ENCODE measurements around the gene POU2F2.
A peak's percentile ranks its signal among the peaks of the same experiment; 100 is the strongest.

POU2F2 gene

DNA sequence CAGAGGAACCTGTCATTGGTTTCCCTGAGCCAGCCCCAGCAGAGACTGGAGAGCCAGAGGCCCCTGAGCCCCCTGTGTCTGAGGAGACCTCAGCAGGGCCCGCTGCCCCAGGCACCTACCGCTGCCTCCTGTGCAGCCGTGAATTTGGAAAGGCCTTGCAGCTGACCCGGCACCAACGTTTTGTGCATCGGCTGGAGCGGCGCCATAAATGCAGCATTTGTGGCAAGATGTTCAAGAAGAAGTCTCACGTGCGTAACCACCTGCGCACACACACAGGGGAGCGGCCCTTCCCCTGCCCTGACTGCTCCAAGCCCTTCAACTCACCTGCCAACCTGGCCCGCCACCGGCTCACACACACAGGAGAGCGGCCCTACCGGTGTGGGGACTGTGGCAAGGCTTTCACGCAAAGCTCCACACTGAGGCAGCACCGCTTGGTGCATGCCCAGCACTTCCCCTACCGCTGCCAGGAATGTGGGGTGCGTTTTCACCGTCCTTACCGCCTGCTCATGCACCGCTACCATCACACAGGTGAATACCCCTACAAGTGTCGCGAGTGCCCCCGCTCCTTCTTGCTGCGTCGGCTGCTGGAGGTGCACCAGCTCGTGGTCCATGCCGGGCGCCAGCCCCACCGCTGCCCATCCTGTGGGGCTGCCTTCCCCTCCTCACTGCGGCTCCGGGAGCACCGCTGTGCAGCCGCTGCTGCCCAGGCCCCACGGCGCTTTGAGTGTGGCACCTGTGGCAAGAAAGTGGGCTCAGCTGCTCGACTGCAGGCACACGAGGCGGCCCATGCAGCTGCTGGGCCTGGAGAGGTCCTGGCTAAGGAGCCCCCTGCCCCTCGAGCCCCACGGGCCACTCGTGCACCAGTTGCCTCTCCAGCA, 52.1 kb downstream of the POU2F2 start:
- DNase-seq (ENCODE audit: low read depth, low spot score), result no peak

DNA sequence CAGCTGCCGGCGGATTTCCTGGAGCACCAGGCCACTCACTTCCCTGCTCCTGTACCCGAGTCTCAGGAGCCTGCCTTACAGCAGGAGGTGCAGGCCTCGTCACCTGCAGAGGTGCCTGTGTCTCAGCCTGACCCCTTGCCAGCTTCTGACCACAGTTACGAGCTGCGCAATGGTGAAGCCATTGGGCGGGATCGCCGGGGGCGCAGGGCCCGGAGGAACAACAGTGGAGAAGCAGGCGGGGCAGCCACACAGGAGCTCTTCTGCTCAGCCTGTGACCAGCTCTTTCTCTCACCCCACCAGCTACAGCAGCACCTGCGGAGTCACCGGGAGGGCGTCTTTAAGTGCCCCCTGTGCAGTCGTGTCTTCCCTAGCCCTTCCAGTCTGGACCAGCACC, 53.0 kb downstream of the POU2F2 start:
- DNase-seq (ENCODE audit: low read depth, low spot score), result no peak

GRCh38 chr19:42078538-42079275, 53.5 kb downstream of the POU2F2 start:
- no peak for DNase-seq (ENCODE audit: low read depth, low spot score)

DNA sequence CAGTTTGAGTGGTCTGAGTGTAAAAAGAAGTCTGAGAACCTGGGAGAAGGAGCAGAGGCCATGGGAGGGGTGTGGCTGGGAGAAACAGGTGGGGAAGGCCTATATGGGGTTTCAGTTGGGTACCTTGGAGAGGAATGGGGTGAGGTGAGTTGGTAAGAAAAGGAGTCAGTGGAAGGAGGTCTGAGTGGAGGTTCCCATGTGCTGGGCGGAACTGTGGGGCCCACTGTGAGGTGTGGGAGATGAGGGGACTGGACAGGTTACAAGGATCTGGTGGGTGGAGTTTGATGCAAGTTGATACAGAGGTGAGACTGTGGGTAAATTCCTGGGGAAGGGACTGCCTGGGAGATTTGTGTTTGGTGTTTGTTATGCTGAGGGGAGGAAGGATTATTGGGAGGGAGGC, 54.2 kb downstream of the POU2F2 start:
- no peak for DNase-seq (ENCODE audit: low read depth, low spot score)

DNA sequence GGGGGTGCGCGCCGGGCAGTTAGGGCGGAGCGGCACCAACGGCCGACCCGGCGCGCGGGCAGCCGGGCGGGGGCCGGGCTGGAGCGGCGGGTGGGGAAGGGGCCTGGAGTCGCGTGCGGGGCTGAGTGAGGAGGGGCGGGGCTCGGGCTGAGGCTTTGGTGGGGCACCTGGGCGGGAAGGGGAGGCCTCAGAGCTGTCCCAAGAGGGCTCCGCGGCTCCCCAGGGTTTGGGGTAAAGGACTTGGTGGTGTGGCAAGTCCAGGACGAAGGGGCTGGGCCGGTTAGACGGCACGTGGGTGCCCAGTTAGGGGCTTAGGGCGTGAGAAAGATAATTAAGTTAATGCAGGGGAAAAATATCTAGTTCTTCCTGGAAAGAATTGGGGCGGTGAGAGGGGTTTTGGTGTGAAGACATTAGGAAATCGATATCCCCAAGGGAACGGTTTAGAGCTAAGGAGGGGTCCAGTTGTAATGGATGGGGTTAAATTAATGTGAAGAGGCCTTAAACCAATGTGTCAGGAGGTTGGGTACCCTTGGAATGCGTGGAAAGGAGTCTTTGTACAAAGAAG, 55.8 kb downstream of the POU2F2 start:
- DNase-seq (ENCODE audit: low read depth, low spot score), result no peak

- peak; percentile 97 for DNase-seq (ENCODE audit: low read depth, low spot score)
These were observed 56.4 kb downstream of the POU2F2 start, which contains the start of gene ZNF574 for GRCh38 chr19:42075616-42076379. ZNF574 (plus strand) TSS chr19:42076166; CDS start chr19:42078607, 2,441 bp downstream.

DNA sequence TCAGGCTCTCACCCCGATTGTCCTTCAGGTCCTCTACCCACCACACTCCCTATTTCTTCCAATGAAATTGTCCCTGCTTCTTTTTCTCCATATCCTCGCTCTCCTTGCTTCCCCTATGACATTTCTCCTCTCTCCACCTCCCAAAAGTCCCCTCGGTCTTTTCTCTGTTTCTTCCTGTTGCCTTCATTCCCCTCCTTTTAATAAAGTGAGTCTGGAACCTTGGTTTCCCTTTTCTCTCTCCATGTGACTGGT, 57.0 kb downstream of the POU2F2 start:
- DNase-seq (ENCODE audit: low read depth, low spot score), result no peak

DNA sequence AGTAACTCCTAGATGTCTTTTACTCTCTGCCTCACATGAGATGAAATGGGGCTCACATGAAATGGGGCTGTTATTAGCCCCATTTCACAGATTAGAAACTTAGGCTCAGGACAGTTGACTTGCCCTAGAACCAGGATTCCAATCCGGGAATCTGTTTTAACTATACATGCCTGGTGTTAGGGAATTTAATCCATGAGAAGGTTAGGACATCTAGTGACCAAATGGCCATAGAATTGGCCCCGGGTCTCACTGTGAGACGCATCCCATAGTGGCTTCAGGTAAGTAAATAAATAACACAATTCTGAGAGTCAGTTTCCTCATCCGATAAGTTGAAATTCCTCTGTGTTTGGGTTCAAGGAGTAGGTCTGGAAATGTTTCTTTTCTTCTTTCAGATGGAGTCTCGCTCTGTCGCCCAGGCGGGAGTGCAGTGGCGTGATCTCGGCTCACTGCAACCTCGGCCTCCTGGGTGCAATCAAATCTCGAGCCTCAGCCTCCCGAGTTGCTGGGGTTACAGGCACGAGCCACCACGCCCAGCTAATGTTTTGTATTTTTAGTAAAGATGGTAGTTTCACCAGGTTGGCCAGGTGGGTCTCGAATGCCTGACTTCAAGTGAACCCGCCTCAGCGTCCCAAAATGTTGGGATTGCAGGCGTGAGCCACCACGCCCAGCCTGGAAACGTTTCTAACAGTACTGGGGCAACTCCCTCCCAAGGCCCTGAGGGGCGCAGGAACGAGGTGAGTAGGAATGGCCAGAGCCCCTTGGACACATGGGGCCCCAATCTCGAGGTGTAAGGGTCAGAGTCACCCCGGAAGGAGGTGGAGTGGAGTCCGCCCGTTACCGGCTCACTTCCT, 57.5 kb downstream of the POU2F2 start:
- DNase-seq (ENCODE audit: low read depth, low spot score), result no peak

DNA sequence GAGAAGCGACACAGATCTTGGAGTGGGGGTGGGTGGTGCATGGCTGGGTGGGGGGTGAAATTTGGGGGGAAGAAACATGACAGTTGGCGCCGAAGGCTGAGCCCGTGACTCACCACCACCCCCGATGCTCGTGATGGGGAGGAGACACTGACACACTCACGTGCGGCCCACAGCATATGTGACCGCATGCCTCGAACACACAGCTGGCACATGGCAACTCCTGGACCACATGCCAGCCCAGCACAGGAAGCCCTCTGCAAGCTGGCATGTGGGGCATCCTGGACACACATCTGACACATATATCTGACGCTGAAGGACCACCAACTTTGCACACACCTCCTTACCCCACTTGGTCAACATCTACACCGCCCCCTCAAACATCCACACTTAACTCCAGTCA, 61.0 kb downstream of the POU2F2 start:
- no peak for DNase-seq (ENCODE audit: low read depth, low spot score)

DNA sequence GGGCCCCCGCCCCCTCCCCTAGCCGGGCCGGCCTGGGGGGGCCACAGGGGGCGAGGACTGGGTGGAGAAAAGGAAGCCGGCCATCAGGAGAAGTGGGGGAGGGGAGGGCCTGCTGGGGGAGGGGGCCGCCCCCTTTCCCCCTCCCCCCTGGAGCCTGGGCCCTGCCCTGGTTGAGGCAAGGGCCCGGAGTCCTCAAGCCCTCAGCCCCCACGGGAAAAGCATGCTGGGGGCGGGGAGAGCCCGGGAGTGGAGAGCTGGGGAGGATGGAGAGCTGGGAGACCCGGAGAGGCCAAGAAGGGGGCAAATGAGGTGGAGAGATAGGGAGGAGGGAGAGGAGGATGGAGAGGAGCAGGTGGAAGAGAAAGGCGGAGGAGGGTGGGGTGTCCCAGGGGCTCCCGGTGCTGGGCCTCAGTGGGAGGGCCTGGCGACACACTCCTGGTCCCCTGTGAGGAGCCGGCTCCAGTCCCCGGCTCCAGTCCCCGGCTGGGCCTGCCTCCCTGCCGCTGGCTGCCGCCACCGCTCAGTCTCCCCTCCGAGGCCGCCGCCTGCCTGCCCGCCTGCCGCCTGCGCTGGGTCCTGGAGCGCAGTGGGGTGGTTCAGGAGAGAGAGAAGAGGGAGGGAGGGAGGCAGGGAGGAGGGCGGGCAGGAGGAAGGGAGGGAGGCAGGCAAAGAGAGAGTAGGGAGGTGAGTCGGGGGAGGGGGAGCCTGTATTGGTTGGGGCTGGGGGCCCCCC, 62.5 kb downstream of the POU2F2 start, which contains the start of gene GRIK5:
Gene GRIK5, minus strand, starts transcription at position 588 of the 733 bp plus-strand sequence. CDS start 4,436 bp downstream, outside the sequence.
- DNase-seq (ENCODE audit: low read depth, low spot score), result no peak

DNA sequence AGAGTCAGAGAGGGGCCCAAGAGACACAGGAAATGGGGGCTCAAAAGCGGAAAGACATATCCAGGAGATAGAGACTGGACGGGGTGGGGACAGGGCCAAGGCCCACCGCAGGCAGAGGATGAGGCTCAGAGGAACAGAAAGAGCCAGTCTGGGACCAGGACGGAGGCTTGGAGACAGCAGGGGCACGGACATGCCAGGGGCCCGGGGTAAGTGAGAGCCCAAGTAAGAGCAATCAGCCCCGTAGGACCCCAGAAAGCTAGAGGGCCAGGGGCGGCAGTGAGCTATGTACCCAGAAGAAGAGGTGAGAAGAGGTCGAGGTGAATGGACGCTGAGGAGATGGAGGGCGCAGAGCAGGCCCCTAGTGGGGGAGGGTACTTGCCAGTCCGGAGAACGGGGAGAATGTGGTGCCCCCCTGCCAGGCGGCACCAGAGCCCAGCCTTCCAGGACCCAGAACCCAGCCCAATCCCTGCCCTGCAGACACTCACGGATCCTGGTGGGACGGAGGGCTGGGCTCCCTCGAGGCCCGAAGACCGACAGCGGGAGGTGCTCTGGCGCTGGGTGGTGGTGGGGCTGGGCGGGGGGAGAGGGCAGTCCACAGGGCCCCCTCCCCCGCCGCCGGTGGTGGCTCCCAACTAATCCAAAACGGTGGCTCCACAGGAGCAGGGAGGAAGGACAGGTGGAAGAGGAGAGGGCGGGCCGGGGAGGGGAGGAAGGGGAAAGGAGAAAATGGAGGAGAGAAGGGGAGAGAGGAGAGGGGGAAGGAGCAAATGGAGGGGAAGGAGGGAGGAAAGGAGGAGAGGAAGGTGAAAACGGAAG, 63.3 kb downstream of the POU2F2 start:
- DNase-seq (ENCODE audit: low read depth, low spot score), result no peak

- no peak for DNase-seq (ENCODE audit: low read depth, low spot score)
These were observed 63.9 kb downstream of the POU2F2 start for GRCh38 chr19:42068361-42068755.

DNA sequence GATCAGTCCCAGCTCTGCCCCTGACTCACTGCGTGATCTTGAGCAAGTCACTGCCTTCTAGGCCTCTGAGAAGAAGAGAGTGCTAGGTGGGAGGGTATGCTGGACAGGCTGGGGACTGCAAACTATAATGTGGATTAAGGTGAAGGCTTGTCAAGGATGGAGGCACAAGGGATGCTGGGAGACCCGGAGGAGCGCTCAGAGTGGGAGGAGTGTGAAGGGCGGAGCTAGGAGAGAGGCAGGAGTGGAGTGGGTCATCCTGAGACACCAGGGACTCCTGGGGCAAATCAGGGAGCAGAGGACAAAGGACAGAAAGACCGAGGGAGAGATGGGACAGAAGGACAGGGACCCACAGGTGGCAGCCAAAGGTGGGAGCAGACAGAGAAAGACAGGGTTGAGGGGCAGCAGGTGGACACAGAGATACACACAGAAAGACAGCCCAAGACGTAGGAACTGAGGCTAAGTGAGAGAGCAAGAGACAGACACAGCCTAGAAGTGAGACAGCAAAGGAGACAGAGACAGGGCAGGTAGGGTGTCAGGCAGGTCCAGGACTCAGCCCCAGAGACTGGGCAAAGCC, 64.8 kb downstream of the POU2F2 start:
- DNase-seq (ENCODE audit: low read depth, low spot score), result no peak

GRCh38 chr19:42066075-42066754, 66.0 kb downstream of the POU2F2 start:
- no peak for DNase-seq (ENCODE audit: low read depth, low spot score)

- DNase-seq (ENCODE audit: low read depth, low spot score), result no peak
These were observed 66.7 kb downstream of the POU2F2 start for GRCh38 chr19:42065511-42065910.

- DNase-seq (ENCODE audit: low read depth, low spot score), result no peak
These were observed 67.2 kb downstream of the POU2F2 start for GRCh38 chr19:42065051-42065450.

DNA sequence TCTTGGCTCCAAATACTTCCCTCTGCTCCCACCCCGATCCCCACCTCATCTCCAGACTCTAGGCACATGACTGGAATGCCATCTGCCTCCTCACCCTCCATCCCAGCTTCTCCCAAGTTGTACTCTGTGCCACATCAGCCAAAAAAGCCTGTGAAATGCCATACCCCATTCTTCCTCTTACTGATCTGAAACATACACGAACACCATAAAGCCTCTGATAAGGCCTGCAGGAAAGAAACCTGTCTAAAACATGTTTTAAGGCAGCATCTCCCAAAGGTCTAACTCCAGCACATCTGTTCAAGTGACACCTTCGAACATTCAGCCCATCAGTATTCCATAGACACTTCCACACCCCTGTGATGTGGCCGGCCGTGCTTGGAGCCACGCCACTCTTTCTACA, 67.8 kb downstream of the POU2F2 start:
- no peak for DNase-seq (ENCODE audit: low read depth, low spot score)

- no peak for DNase-seq (ENCODE audit: low read depth, low spot score)
These were observed 69.9 kb downstream of the POU2F2 start for GRCh38 chr19:42062381-42062780.

All from activated naive CD8-positive, alpha-beta T cell treated with anti-CD3 and anti-CD28 coated beads, Interleukin-2, amount 50 U/mL, for 16 hours (primary cell).